B cell (primary cell): ENCODE results near the gene TOPAZ1. TPM values are rescaled to one million over a fixed set of nuclear protein-coding genes. Genes with fewer than 3 reads are reported as not detected.
A peak's percentile ranks its signal among the peaks of the same experiment; 100 is the strongest.

Experiments used
- ATAC-seq: fragments of 200-7000 bp; cut with Tn5 transposase; one replicate; pipeline ENCODE4 v1.10.0; 2021; ENCODE audit warnings: low read depth, mild to moderate bottlenecking, moderate number of reproducible peaks, moderate library complexity
- CTCF ChIA-PET: fragments of 350-600 bp; sonication (Branson Sonifier 250); formaldehyde crosslinking; loops from one replicate; lab custom pipeline; 2021; ENCODE audit warnings: antibody characterized with exemption, inconsistent platforms; lab: Charles Lee
- POLR2A ChIA-PET: fragments of 350-600 bp; sonication (Branson Sonifier 250); formaldehyde crosslinking; loops from one replicate; lab custom pipeline; 2021; ENCODE audit warnings: antibody characterized with exemption; lab: Charles Lee
- DNase-seq: peaks from one replicate; pipeline ENCODE4 v3.0.0; 2013
- H2AFZ ChIP-seq: 2 replicates; pipeline ENCODE4 v1.6.1; 2012; ENCODE audit warnings: mild to moderate bottlenecking, low read depth, low read length; ENCODE audit not compliant: insufficient read depth, poor library complexity, severe bottlenecking
- H3K27ac ChIP-seq, 2 donors: 1 replicate in 1 of 2; 2 replicates in 1 of 2; pipeline ENCODE4 v1.5.1; 2012 to 2013; ENCODE audit warnings: low read length in 2 of 2, mild to moderate bottlenecking in 2 of 2, moderate library complexity in 1 of 2
- H3K27me3 ChIP-seq, 4 experiments: fragments of 200-600 bp in 1 of 4; sonication (generic) in 1 of 4; replicated peaks in 1 of 4; 1 replicate in 2 of 4; 2 replicates in 2 of 4; pipeline versions ENCODE4 v1.6.1 to v1.7.0; 2013 to 2016; ENCODE audit warnings: low read length in 3 of 4, mild to moderate bottlenecking in 2 of 4, mixed read lengths in 1 of 4, moderate library complexity in 1 of 4; ENCODE audit not compliant: insufficient read depth in 4 of 4, control insufficient read depth in 3 of 4; ENCODE audit errors: control extremely low read depth in 1 of 4
- H3K36me3 ChIP-seq, 2 experiments: replicated peaks in 1 of 2; 1 replicate in 1 of 2; 2 replicates in 1 of 2; pipeline versions ENCODE4 v1.6.1 to v1.7.1; 2013; ENCODE audit warnings: low read length in 1 of 2; ENCODE audit not compliant: insufficient read depth in 2 of 2, control insufficient read depth in 1 of 2; ENCODE audit errors: control extremely low read depth in 1 of 2, extremely low read depth in 1 of 2
- H3K4me1 ChIP-seq, 2 donors: fragments of 200-600 bp in 1 of 2; sonication (generic) in 1 of 2; 1 replicate in 1 of 2; 2 replicates in 1 of 2; pipeline versions ENCODE4 v1.5.1 to v1.6.1; 2013 to 2017; ENCODE audit warnings: low read length in 2 of 2; ENCODE audit not compliant: control insufficient read depth in 2 of 2, insufficient read depth in 2 of 2
- H3K4me2 ChIP-seq: replicated peaks from 2 replicates; pipeline ENCODE3; 2012; ENCODE audit warnings: mild to moderate bottlenecking, low read depth, low read length; ENCODE audit not compliant: poor library complexity, severe bottlenecking
- H3K4me3 ChIP-seq, 5 experiments: fragments of 200-600 bp in 1 of 5; sonication (generic) in 1 of 5; 1 replicate in 3 of 5; 2 replicates in 2 of 5; pipeline versions ENCODE4 v1.5.1 to v1.7.0; 2011 to 2016; ENCODE audit warnings: low read length in 4 of 5, mild to moderate bottlenecking in 4 of 5, low read depth in 2 of 5, control low read depth in 1 of 5, moderate library complexity in 1 of 5; ENCODE audit not compliant: insufficient read depth in 1 of 5; ENCODE audit errors: control extremely low read depth in 1 of 5, extremely low read depth in 1 of 5
- H3K79me2 ChIP-seq: fragments of 200-600 bp; sonication (generic); one replicate; pipeline ENCODE4 v1.6.0; 2016; ENCODE audit warnings: low read length; ENCODE audit not compliant: control insufficient read depth, insufficient read depth
- H3K9ac ChIP-seq: fragments of 200-600 bp; sonication (generic); 2 replicates; pipeline ENCODE4 v1.6.1; 2017; ENCODE audit warnings: mild to moderate bottlenecking, low read length, moderate library complexity
- H3K9me3 ChIP-seq, 3 donors: one replicate each; pipeline versions ENCODE4 v1.6.1 to v1.7.1; 2013; ENCODE audit warnings: low read length in 2 of 3; ENCODE audit not compliant: control insufficient read depth in 2 of 3, insufficient read depth in 1 of 3; ENCODE audit errors: control extremely low read depth in 1 of 3
- H4K20me1 ChIP-seq: 2 replicates; pipeline ENCODE4 v1.6.0; 2012; ENCODE audit warnings: mild to moderate bottlenecking, low read length; ENCODE audit not compliant: insufficient read depth, control insufficient read depth, poor library complexity, severe bottlenecking
- H3K27ac Mint-ChIP-seq: one replicate; pipeline ENCODE4 v1.8.0; 2021; ENCODE audit warnings: mixed read lengths
- H3K27me3 Mint-ChIP-seq: one replicate; pipeline ENCODE4 v1.8.0; 2021; ENCODE audit warnings: mixed read lengths
- H3K4me1 Mint-ChIP-seq: one replicate; pipeline ENCODE4 v1.8.0; 2021; ENCODE audit warnings: mixed read lengths
- H3K4me3 Mint-ChIP-seq: one replicate; pipeline ENCODE4 v1.8.0; 2021; ENCODE audit warnings: mixed read lengths
- H3K9me3 Mint-ChIP-seq: one replicate; pipeline ENCODE4 v1.8.0; 2022; ENCODE audit warnings: mixed read lengths; ENCODE audit not compliant: insufficient read depth
- CTCF ChIP-seq: fragments of 200-600 bp; IDR thresholded peaks from one replicate; pipeline ENCODE4 v1.8.0; 2022; ENCODE audit warnings: antibody characterized with exemption, mild to moderate bottlenecking
- EZH2 ChIP-seq: IDR thresholded peaks from 2 replicates; pipeline ENCODE4 v1.6.1; 2012; ENCODE audit warnings: borderline replicate concordance, low read depth, mild to moderate bottlenecking, moderate library complexity, low read length; ENCODE audit not compliant: insufficient read depth, poor library complexity, severe bottlenecking
- WGBS: methylation state at CpG from one replicate; pipeline ENCODE4 v1.1.5; 2013; ENCODE audit warnings: missing lambda C conversion rate; ENCODE audit not compliant: insufficient coverage; 5-methylcytosine and 5-hydroxymethylcytosine counted together
- intact Hi-C: fragments of 100-400 bp; cut with micrococcal nuclease; formaldehyde crosslinking; loops from one replicate; pipeline ENCODE4 v1.10.0; 2022
- polyA plus RNA-seq: library from polyadenylated mRNA; depleted of rRNA; stranded (reverse); fragments of >200 nt; gene quantifications from 2 replicates; pipeline ENCODE4 v1.2.3, GENCODE V29; 2012
- total RNA-seq, 2 donors: library from RNA; stranded (reverse); fragments of 120-200 nt in 1 of 2; gene quantifications; 1 replicate in 1 of 2; 2 replicates in 1 of 2; pipeline versions ENCODE4 v1.2.3 to v1.2.4, GENCODE V29; 2013 to 2022

Gene TOPAZ1
- total and polyA plus RNA-seq, 2 donors (not counting 1 experiment from before 2014, with no cell fraction given) = not detected

- no peak for ATAC-seq
These were observed 67.8 kb downstream of the TOPAZ1 start for GRCh38 chr3:44309500-44309899.

DNA sequence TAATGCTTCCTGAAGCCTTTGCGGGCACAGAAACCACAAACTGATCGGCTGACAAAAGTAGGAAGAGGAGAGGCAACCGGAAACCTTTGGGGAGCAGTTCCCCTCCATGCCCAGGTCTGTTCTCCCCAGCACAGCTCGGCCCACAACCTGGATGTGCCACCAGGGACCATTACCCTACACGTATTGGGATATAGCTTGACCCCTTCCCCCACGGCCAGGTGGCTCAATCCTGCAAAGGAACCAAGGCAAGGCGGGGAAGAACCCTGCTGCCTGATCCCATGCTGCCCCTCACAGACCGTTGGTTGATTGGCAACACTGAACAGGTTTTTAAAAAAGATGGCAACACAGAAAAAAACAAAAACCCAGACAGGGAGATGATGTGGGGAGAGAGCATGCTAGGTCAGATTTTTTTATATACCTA, 77.2 kb downstream of the TOPAZ1 start:
- Histone ChIP-seq H3K4me2 (no peak overlapping the region), H3K36me3 (no peaks in the 10 kb centered on the region), H3K27ac (no peak overlapping the region), H3K79me2 (no peaks in the 10 kb centered on the region), H3K4me1 (no peaks in the 10 kb centered on the region), H4K20me1 (no peaks in the 10 kb centered on the region), H2AFZ (peak overlapping the region; percentile 32), H3K4me3 (no peak overlapping the region), H3K9ac (no peak overlapping the region), H3K9me3 (no peaks in the 10 kb centered on the region), H3K27me3 (peaks cover 0 to 3% (median 0%) of the 10 kb centered on the region in 4 experiments)
- POLR2A ChIA-PET = no interaction called here
- no peak overlapping the region for H3K27ac Mint-ChIP-seq
- no peaks in the 10 kb centered on the region for H3K4me1 Mint-ChIP-seq
- no peak overlapping the region for H3K4me3 Mint-ChIP-seq
- H3K9me3 Mint-ChIP-seq = no peaks in the 10 kb centered on the region
- no peak for TF ChIP-seq EZH2
- no peak for TF ChIP-seq CTCF
- DNase-seq (no peak), ATAC-seq (no peak)
- CTCF ChIA-PET = no interaction called here
- H3K27me3 Mint-ChIP-seq = peaks cover 7% of the 10 kb centered on the region
- intact Hi-C loops = no loop called here
- WGBS = 6% methylated on average over 4 of the region's 8 CpGs

More at GRCh38 chr3:44309500-44309899, 67.8 kb downstream of the TOPAZ1 start:
- no peak overlapping the region for H3K27ac ChIP-seq
- POLR2A ChIA-PET = no interaction called here
- Mint-ChIP-seq H3K27me3 (peaks cover 10% of the 10 kb centered on the region), H3K4me1 (no peaks in the 10 kb centered on the region), H3K9me3 (no peaks in the 10 kb centered on the region), H3K27ac (no peak overlapping the region), H3K4me3 (no peak overlapping the region)
- no peak overlapping the region for H3K4me3 ChIP-seq
- no peaks in the 10 kb centered on the region for H3K79me2 ChIP-seq
- no peak overlapping the region for H3K4me2 ChIP-seq
- no peaks in the 10 kb centered on the region for H4K20me1 ChIP-seq
- intact Hi-C loops = no loop called here
- no peaks in the 10 kb centered on the region for H3K4me1 ChIP-seq
- no peaks in the 10 kb centered on the region for H3K27me3 ChIP-seq
- no peaks in the 10 kb centered on the region for H3K9me3 ChIP-seq
- H3K36me3 ChIP-seq = no peaks in the 10 kb centered on the region
- CTCF ChIA-PET = interaction anchor here (1.0 kb wide), 1 partner anchor 15 kb away, joined by 4 read pairs; no protein-coding TSS in a partner anchor
- H3K9ac ChIP-seq = no peak overlapping the region
- no peak for TF ChIP-seq CTCF
- no peak for TF ChIP-seq EZH2
- DNase-seq = no peak
- H2AFZ ChIP-seq = no peak overlapping the region
